SK-N-SH treated with all-trans-retinoic acid at 6 μM for 48 hours (cell line): ENCODE measurements around the gene NFASC.

ENCODE experiments used
- ATAC-seq: fragments of 200-7000 bp; cut with Tn5 transposase; 3 replicates; pipeline ENCODE4 v1.9.1; 2020; ENCODE audit warnings: mild to moderate bottlenecking, moderate library complexity
- ARNTL ChIP-seq: fragments of 450-650 bp; formaldehyde crosslinking; IDR thresholded peaks from 2 replicates; pipeline ENCODE4 v1.5.0; 2020; ENCODE audit warnings: low read depth, mild to moderate bottlenecking, moderate library complexity, borderline replicate concordance
- ESRRG ChIP-seq: fragments of 250-450 bp; sonication (Bioruptor Pico); IDR thresholded peaks from 2 replicates; pipeline ENCODE4 v1.6.1; 2021; ENCODE audit warnings: mild to moderate bottlenecking
- OSR1 ChIP-seq: fragments of 250-450 bp; sonication (Bioruptor Pico); IDR thresholded peaks from 2 replicates; pipeline ENCODE4 v1.8.0; 2022; ENCODE audit warnings: moderate library complexity, mild to moderate bottlenecking, inconsistent platforms
- PPARA ChIP-seq: fragments of 250-450 bp; sonication (Bioruptor Pico); IDR thresholded peaks from 2 replicates; pipeline ENCODE4 v1.5.0; 2020; ENCODE audit warnings: mild to moderate bottlenecking, borderline replicate concordance
- RARB ChIP-seq: fragments of 250-450 bp; sonication (Bioruptor Pico); IDR thresholded peaks from 2 replicates; pipeline ENCODE4 v1.8.0; 2021; ENCODE audit warnings: mild to moderate bottlenecking, moderate library complexity
- SNAI2 ChIP-seq: fragments of 250-450 bp; sonication (Bioruptor Pico); IDR thresholded peaks from 2 replicates; pipeline ENCODE4 v1.5.0; 2020; ENCODE audit warnings: mild to moderate bottlenecking, moderate library complexity
- TCF4 ChIP-seq: fragments of 250-450 bp; sonication (Bioruptor Pico); IDR thresholded peaks from 2 replicates; pipeline ENCODE4 v1.8.0; 2021; ENCODE audit warnings: mild to moderate bottlenecking, moderate library complexity, borderline replicate concordance
- TOX ChIP-seq: fragments of 250-450 bp; sonication (Bioruptor Pico); IDR thresholded peaks from 2 replicates; pipeline ENCODE4 v1.8.0; 2021; ENCODE audit warnings: mild to moderate bottlenecking, moderate library complexity, borderline replicate concordance
- ZC3H10 ChIP-seq: fragments of 250-450 bp; sonication (Bioruptor Pico); IDR thresholded peaks from 2 replicates; pipeline ENCODE4 v1.5.1; 2021; ENCODE audit warnings: mild to moderate bottlenecking, moderate library complexity
- ZFP3 ChIP-seq: fragments of 250-450 bp; sonication (Bioruptor Pico); IDR thresholded peaks from 2 replicates; pipeline ENCODE4 v1.5.0; 2020; ENCODE audit warnings: mild to moderate bottlenecking, moderate library complexity
- ZFP30 ChIP-seq: fragments of 450-650 bp; formaldehyde crosslinking; IDR thresholded peaks from 2 replicates; pipeline ENCODE4 v1.5.0; 2022; ENCODE audit warnings: mild to moderate bottlenecking, moderate library complexity
- ZNF565 ChIP-seq: fragments of 450-650 bp; formaldehyde crosslinking; conservative IDR thresholded peaks from 2 replicates; pipeline ENCODE4 v1.5.0; 2020; ENCODE audit warnings: low read depth, mild to moderate bottlenecking, moderate library complexity
- ZNF70 ChIP-seq: fragments of 450-650 bp; formaldehyde crosslinking; IDR thresholded peaks from 2 replicates; pipeline ENCODE4 v1.5.0; 2020; ENCODE audit warnings: mild to moderate bottlenecking, moderate library complexity
- ZNF8 ChIP-seq: fragments of 450-650 bp; formaldehyde crosslinking; IDR thresholded peaks from 2 replicates; pipeline ENCODE4 v1.5.0; 2020; ENCODE audit warnings: mild to moderate bottlenecking, moderate library complexity
- TF ChIP-seq, protein P1 (sequence below): fragments of 250-450 bp; sonication (Bioruptor Pico); IDR thresholded peaks from 2 replicates; pipeline ENCODE4 v1.5.1; 2020; ENCODE audit warnings: low read depth, mild to moderate bottlenecking, moderate library complexity
- TF ChIP-seq, protein P2 (sequence below): fragments of 250-450 bp; sonication (Bioruptor Pico); IDR thresholded peaks from 2 replicates; pipeline ENCODE4 v1.5.0; 2020; ENCODE audit warnings: mild to moderate bottlenecking, moderate library complexity
- TF ChIP-seq, protein P3 (sequence below): fragments of 250-450 bp; sonication (Bioruptor Pico); IDR thresholded peaks from 2 replicates; pipeline ENCODE4 v1.8.0; 2021; ENCODE audit warnings: low read depth, mild to moderate bottlenecking, moderate library complexity, borderline replicate concordance
- TF ChIP-seq, protein P4 (sequence below): fragments of 250-450 bp; sonication (Bioruptor Pico); IDR thresholded peaks from 2 replicates; pipeline ENCODE4 v1.8.0; 2020; ENCODE audit warnings: mild to moderate bottlenecking, moderate library complexity, borderline replicate concordance
- TF ChIP-seq, protein P5 (sequence below): fragments of 250-450 bp; sonication (Bioruptor Pico); IDR thresholded peaks from 2 replicates; pipeline ENCODE4 v1.5.1; 2021; ENCODE audit warnings: mild to moderate bottlenecking, moderate library complexity

Gene NFASC

DNA sequence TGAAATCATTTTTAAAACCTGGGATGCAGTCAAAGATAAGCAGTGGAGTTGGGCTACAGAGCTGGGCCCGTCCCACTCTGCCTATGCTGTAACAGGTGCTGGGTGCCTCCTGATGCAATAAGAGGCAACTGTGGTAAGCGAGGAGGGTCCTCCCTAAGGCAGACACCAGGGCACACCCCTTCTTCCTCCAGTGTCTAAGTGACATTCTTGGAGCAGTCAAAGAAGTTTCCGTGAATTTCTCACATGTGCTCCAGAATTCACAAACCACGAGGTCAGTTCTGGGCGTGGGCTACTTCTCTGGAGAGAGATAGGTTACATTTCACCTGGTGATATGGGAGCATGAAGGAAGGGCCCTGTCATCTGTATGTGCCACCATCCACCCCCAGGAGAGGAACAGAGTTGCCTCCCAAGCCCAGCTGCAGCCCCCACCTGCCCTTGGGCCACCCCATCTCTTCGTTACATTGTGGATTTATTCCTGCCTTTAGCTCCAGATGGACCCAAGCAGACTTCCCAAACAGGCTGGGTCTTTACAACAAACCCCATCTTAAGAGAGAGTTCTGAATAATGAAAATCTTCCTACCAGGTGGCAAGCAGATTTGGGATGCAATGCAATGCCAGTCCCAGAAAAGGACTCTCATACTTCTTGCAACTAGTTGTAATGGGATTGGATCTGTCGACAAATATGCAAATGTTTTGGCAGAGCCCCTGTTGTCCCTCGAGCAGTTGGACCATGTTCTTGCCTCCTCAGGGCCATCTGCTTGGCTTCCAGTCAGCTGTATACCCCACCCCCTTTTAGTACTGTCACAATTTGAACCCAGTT, 89.9 kb downstream of the NFASC start (continued):
- no peak for TF ChIP-seq ARNTL (CRISPR knock-in tag)
- TF ChIP-seq, protein P1, sequence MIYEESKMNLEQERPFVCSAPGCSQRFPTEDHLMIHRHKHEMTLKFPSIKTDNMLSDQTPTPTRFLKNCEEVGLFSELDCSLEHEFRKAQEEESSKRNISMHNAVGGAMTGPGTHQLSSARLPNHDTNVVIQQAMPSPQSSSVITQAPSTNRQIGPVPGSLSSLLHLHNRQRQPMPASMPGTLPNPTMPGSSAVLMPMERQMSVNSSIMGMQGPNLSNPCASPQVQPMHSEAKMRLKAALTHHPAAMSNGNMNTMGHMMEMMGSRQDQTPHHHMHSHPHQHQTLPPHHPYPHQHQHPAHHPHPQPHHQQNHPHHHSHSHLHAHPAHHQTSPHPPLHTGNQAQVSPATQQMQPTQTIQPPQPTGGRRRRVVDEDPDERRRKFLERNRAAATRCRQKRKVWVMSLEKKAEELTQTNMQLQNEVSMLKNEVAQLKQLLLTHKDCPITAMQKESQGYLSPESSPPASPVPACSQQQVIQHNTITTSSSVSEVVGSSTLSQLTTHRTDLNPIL (CRISPR knock-in tag): no peak
- TF ChIP-seq TOX (CRISPR knock-in tag): no peak
- TF ChIP-seq, all 23 proteins: peak for 0

DNA sequence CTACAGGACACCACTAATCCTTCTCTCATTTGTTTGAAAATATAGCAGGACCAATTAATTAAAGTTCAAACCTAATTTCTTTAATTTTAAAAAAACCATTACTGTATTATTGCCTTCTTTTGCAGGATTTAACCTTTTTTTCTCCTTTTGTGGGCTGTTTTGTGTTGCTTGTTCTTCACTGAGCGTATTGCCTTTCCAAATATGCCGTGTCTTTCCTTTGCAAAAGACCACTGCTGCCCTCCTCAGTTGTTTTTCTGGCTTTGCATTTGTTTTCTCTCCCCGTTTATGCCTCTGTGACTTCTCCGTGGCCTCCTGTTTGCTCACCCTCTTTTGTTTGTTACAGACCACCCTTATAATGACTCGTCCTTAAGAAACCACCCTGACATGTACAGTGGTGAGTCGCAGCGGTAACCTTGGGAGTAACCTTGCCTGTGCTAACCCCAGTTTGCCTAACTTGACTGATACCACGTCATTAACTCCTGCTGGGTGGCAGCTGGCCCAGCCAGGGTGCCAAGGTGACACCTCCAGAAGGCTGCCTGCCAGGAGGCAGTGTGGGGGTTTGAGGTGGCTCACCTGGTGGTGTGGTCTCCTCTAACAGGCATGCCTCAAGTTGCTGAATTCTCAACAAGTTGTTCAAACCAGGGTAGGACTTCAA, 91.2 kb downstream of the NFASC start:
- no peak for ATAC-seq

More for the DNA sequence above, 91.2 kb downstream of the NFASC start:
- TF ChIP-seq ZFP3 (CRISPR knock-in tag) (no peak), ARNTL (CRISPR knock-in tag) (no peak), ZNF8 (CRISPR knock-in tag) (no peak), ZFP30 (CRISPR knock-in tag) (no peak), OSR1 (CRISPR knock-in tag) (no peak), ZNF565 (CRISPR knock-in tag) (no peak), ZNF70 (no peak), SNAI2 (CRISPR knock-in tag) (no peak), TCF4 (CRISPR knock-in tag) (no peak), ESRRG (CRISPR knock-in tag) (no peak), PPARA (CRISPR knock-in tag) (no peak), RARB (CRISPR knock-in tag) (no peak), TOX (CRISPR knock-in tag) (no peak), ZC3H10 (CRISPR knock-in tag) (no peak)
- TF ChIP-seq, protein P2, sequence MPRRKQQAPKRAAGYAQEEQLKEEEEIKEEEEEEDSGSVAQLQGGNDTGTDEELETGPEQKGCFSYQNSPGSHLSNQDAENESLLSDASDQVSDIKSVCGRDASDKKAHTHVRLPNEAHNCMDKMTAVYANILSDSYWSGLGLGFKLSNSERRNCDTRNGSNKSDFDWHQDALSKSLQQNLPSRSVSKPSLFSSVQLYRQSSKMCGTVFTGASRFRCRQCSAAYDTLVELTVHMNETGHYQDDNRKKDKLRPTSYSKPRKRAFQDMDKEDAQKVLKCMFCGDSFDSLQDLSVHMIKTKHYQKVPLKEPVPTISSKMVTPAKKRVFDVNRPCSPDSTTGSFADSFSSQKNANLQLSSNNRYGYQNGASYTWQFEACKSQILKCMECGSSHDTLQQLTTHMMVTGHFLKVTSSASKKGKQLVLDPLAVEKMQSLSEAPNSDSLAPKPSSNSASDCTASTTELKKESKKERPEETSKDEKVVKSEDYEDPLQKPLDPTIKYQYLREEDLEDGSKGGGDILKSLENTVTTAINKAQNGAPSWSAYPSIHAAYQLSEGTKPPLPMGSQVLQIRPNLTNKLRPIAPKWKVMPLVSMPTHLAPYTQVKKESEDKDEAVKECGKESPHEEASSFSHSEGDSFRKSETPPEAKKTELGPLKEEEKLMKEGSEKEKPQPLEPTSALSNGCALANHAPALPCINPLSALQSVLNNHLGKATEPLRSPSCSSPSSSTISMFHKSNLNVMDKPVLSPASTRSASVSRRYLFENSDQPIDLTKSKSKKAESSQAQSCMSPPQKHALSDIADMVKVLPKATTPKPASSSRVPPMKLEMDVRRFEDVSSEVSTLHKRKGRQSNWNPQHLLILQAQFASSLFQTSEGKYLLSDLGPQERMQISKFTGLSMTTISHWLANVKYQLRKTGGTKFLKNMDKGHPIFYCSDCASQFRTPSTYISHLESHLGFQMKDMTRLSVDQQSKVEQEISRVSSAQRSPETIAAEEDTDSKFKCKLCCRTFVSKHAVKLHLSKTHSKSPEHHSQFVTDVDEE (CRISPR knock-in tag): no peak
- TF ChIP-seq, protein P3, sequence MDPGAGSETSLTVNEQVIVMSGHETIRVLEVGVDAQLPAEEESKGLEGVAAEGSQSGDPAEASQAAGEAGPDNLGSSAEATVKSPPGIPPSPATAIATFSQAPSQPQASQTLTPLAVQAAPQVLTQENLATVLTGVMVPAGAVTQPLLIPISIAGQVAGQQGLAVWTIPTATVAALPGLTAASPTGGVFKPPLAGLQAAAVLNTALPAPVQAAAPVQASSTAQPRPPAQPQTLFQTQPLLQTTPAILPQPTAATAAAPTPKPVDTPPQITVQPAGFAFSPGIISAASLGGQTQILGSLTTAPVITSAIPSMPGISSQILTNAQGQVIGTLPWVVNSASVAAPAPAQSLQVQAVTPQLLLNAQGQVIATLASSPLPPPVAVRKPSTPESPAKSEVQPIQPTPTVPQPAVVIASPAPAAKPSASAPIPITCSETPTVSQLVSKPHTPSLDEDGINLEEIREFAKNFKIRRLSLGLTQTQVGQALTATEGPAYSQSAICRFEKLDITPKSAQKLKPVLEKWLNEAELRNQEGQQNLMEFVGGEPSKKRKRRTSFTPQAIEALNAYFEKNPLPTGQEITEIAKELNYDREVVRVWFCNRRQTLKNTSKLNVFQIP (CRISPR knock-in tag): no peak
- TF ChIP-seq, protein P4, sequence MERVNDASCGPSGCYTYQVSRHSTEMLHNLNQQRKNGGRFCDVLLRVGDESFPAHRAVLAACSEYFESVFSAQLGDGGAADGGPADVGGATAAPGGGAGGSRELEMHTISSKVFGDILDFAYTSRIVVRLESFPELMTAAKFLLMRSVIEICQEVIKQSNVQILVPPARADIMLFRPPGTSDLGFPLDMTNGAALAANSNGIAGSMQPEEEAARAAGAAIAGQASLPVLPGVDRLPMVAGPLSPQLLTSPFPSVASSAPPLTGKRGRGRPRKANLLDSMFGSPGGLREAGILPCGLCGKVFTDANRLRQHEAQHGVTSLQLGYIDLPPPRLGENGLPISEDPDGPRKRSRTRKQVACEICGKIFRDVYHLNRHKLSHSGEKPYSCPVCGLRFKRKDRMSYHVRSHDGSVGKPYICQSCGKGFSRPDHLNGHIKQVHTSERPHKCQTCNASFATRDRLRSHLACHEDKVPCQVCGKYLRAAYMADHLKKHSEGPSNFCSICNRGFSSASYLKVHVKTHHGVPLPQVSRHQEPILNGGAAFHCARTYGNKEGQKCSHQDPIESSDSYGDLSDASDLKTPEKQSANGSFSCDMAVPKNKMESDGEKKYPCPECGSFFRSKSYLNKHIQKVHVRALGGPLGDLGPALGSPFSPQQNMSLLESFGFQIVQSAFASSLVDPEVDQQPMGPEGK (CRISPR knock-in tag): no peak
- TF ChIP-seq, protein P5, sequence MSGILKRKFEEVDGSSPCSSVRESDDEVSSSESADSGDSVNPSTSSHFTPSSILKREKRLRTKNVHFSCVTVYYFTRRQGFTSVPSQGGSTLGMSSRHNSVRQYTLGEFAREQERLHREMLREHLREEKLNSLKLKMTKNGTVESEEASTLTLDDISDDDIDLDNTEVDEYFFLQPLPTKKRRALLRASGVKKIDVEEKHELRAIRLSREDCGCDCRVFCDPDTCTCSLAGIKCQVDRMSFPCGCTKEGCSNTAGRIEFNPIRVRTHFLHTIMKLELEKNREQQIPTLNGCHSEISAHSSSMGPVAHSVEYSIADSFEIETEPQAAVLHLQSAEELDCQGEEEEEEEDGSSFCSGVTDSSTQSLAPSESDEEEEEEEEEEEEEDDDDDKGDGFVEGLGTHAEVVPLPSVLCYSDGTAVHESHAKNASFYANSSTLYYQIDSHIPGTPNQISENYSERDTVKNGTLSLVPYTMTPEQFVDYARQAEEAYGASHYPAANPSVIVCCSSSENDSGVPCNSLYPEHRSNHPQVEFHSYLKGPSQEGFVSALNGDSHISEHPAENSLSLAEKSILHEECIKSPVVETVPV (CRISPR knock-in tag): no peak
- TF ChIP-seq, protein P1 (CRISPR knock-in tag): no peak
